Measurements from ENCODE around the gene PCSK5. TPM values are rescaled to one million over a fixed set of nuclear protein-coding genes. Genes with fewer than 3 reads are reported as not detected.

PCSK5 gene
- total RNA-seq, 2 donors from 2014 or later = 2.5 to 3.5 TPM

- Mint-ChIP-seq H3K36me3 (ENCODE audit: low read depth) (no peaks in the 10 kb centered on the region), H3K27me3 (ENCODE audit: insufficient read depth) (peaks cover 25% of the 10 kb centered on the region), H3K4me1 (peaks cover 16% of the 10 kb centered on the region), H3K27ac (no peak overlapping the region), H3K4me3 (no peak overlapping the region), H3K9me3 (no peaks in the 10 kb centered on the region)
- no peaks in the 10 kb centered on the region for H3K36me3 ChIP-seq (ENCODE audit: control insufficient read depth, insufficient read depth, low read length)
- no peak for TF ChIP-seq CTCF (conservative IDR thresholded peaks at IDR 0.05)
- H3K9ac ChIP-seq (ENCODE audit: extremely low read depth, low read length, poor library complexity, severe bottlenecking) = no peak overlapping the region
- no peak overlapping the region for H3K4me3 ChIP-seq (ENCODE audit: low read length)
- no peaks in the 10 kb centered on the region for H3K4me1 ChIP-seq (ENCODE audit: control insufficient read depth, insufficient read depth, low read length)
- H3K27me3 ChIP-seq (ENCODE audit: control insufficient read depth, insufficient read depth, low read length, poor library complexity, severe bottlenecking) = peaks cover 20% of the 10 kb centered on the region
- H3K9me3 ChIP-seq (ENCODE audit: control insufficient read depth, low read length) = no peaks in the 10 kb centered on the region
- no peak overlapping the region for H3K27ac ChIP-seq (ENCODE audit: low read depth, low read length)
- 90 to 96% methylated on average over 3 to 4 of the region's 5 CpGs for WGBS, 2 experiments (ENCODE audit: insufficient coverage in 1 of 2, insufficient read length in 1 of 2)
- no peak for DNase-seq
Measured at GRCh38 chr9:76294301-76294700, 403.8 kb downstream of the PCSK5 start.

- no peaks in the 10 kb centered on the region for H3K9me3 Mint-ChIP-seq
- no peak for DNase-seq
- H3K27me3 Mint-ChIP-seq (ENCODE audit: insufficient read depth) = peaks cover 25% of the 10 kb centered on the region
- no peak for TF ChIP-seq CTCF (conservative IDR thresholded peaks at IDR 0.05)
- Histone ChIP-seq H3K27ac (ENCODE audit: low read depth, low read length) (no peak overlapping the region), H3K9me3 (ENCODE audit: control insufficient read depth, low read length) (no peaks in the 10 kb centered on the region), H3K27me3 (ENCODE audit: control insufficient read depth, insufficient read depth, low read length, poor library complexity, severe bottlenecking) (peaks cover 20% of the 10 kb centered on the region), H3K9ac (ENCODE audit: extremely low read depth, low read length, poor library complexity, severe bottlenecking) (no peak overlapping the region), H3K36me3 (ENCODE audit: control insufficient read depth, insufficient read depth, low read length) (no peaks in the 10 kb centered on the region), H3K4me3 (ENCODE audit: low read length) (no peak overlapping the region), H3K4me1 (ENCODE audit: control insufficient read depth, insufficient read depth, low read length) (no peaks in the 10 kb centered on the region)
- no peak overlapping the region for H3K27ac Mint-ChIP-seq
- no peaks in the 10 kb centered on the region for H3K36me3 Mint-ChIP-seq (ENCODE audit: low read depth)
- H3K4me3 Mint-ChIP-seq = no peak overlapping the region
- WGBS, 2 experiments (ENCODE audit: insufficient coverage in 1 of 2, insufficient read length in 1 of 2) = 82 to 83% methylated on average over 2 to 11 of the region's 11 CpGs
- H3K4me1 Mint-ChIP-seq = peaks cover 16% of the 10 kb centered on the region
Measured at GRCh38 chr9:76296561-76297310, 406.3 kb downstream of the PCSK5 start.

DNA sequence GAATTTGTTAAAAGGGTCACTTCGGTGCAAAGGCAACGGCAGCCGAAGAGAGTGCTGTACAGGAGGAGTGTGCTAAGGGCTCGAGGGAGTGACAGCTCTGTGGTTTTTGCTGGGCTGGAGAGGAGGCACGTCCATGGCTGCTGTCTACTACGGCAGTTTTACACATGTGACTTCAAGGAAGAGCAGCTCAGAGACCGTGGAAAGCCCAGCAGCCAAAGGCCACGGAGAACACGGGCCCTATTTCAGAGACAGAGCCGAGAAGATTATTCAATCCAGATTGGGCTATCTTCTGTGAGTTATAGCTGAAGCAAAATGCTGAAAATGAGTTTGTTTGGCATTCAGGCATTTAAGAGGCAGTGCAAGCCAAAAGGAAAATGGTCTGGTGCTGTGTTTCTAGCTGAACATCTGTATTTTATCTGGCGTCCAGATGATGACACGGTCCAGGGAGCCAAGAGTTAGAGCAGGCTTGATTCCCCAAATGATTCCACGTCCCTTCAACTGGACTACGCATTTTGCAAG is 407.3 kb downstream of the PCSK5 start:
- no peaks in the 10 kb centered on the region for H3K36me3 Mint-ChIP-seq (ENCODE audit: low read depth)
- H3K4me3 Mint-ChIP-seq = no peak overlapping the region
- no peaks in the 10 kb centered on the region for H3K9me3 ChIP-seq (ENCODE audit: control insufficient read depth, low read length)
- no peak for TF ChIP-seq CTCF (conservative IDR thresholded peaks at IDR 0.05)
- WGBS, 2 experiments (ENCODE audit: insufficient coverage in 1 of 2, insufficient read length in 1 of 2) = 90 to 91% methylated on average over 13 to 14 of the region's 14 CpGs
- H3K4me1 ChIP-seq (ENCODE audit: control insufficient read depth, insufficient read depth, low read length) = no peaks in the 10 kb centered on the region
- H3K36me3 ChIP-seq (ENCODE audit: control insufficient read depth, insufficient read depth, low read length) = no peaks in the 10 kb centered on the region
- no peak for DNase-seq
- H3K27me3 ChIP-seq (ENCODE audit: control insufficient read depth, insufficient read depth, low read length, poor library complexity, severe bottlenecking) = peaks cover 20% of the 10 kb centered on the region
- H3K27ac ChIP-seq (ENCODE audit: low read depth, low read length) = no peak overlapping the region
- no peak overlapping the region for H3K4me3 ChIP-seq (ENCODE audit: low read length)
- no peak overlapping the region for H3K27ac Mint-ChIP-seq
- no peaks in the 10 kb centered on the region for H3K9me3 Mint-ChIP-seq
- H3K9ac ChIP-seq (ENCODE audit: extremely low read depth, low read length, poor library complexity, severe bottlenecking) = no peak overlapping the region
- peaks cover 22% of the 10 kb centered on the region for H3K4me1 Mint-ChIP-seq
- H3K27me3 Mint-ChIP-seq (ENCODE audit: insufficient read depth) = peaks cover 25% of the 10 kb centered on the region

Data from endodermal cell (in vitro differentiated cells).